Stimulated activated effector memory CD8-positive, alpha-beta T cell treated with anti-CD3 and anti-CD28 coated beads, Interleukin-12 subunit alpha, Interleukin-12 subunit beta, amount 100 ng/mL, for 72 hours (primary cell): ENCODE data around the gene ZSWIM3.
"Not testable (repeated sequence)": the region's sequence is repeated elsewhere in the genome, so short reads cannot be mapped to it uniquely, and the experiment has no call there.

Source experiments
- ATAC-seq: fragments of 150-1000 bp; cut with Tn5 transposase; 2 replicates; pipeline ENCODE4 v1.10.0; 2021
- DNase-seq, 2 donors: peaks; one replicate each; pipeline ENCODE4 v3.0.0; 2021 to 2022; ENCODE audit warnings: low spot score in 2 of 2
- H3K27ac Mint-ChIP-seq: one replicate; pipeline ENCODE4 v1.8.0; 2022; ENCODE audit warnings: mild to moderate bottlenecking, mixed read lengths
- H3K36me3 Mint-ChIP-seq: one replicate; pipeline ENCODE4 v1.8.0; 2022; ENCODE audit warnings: mild to moderate bottlenecking, mixed read lengths
- H3K4me1 Mint-ChIP-seq: one replicate; pipeline ENCODE4 v1.8.0; 2022; ENCODE audit warnings: mixed read lengths
- H3K4me3 Mint-ChIP-seq: one replicate; pipeline ENCODE4 v1.8.0; 2022; ENCODE audit warnings: mild to moderate bottlenecking, mixed read lengths
- H3K9me3 Mint-ChIP-seq: one replicate; pipeline ENCODE4 v1.8.0; 2022; ENCODE audit warnings: mixed read lengths

The ZSWIM3 gene

DNA sequence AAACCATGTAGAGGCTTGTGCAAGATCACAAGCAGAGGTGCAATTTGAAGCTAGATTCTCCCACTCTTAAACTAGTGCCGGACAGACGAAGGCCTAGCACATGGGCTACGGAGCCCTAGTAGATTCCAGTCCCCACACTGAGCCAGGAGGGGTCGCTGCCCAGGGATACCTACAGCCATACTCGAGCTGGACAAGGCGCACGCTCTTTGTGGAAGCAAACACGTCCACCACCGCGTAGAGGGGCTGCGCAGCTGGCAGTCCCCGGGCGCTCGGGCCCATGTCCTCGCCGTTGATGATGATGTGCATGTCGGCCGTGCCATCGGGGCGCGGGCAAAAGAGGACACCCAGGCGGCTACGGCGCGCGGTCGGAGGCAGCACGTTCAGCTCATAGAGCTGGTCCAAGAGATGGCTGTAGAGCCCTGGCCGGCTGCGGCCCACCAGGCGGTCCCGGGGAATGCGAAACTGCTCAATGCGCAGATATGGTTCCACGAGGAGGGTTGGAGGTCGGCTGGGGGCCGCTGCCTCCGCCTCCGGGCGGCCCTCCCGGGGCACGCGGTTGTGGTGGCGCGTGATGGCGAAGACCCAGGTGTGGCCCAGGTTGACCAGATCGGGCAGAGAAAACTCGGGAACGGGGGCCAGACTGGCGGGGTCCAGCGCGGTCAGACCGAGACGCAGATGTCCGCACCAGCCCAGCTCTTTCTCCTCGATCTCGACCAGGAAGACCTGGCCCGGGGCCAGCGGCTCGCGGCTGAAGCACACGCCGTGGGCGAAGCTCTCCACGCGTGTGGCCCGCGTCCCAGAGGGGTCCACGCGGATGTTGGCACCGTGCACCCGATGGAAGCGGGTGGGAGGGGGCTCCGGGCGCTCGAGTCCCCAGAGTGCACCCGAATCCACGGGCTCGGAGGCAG, 32.9 kb downstream of the ZSWIM3 start:
- peaks cover 43% of the 10 kb centered on the region for H3K4me1 Mint-ChIP-seq
- H3K4me3 Mint-ChIP-seq: peak overlapping the region; percentile 89
- DNase-seq: peak; percentile 12 to 61
- no peaks in the 10 kb centered on the region for H3K9me3 Mint-ChIP-seq
- H3K27ac Mint-ChIP-seq: peak overlapping the region; percentile 94
- peak; percentile 4 for ATAC-seq
- H3K36me3 Mint-ChIP-seq: peaks cover 48% of the 10 kb centered on the region

DNA sequence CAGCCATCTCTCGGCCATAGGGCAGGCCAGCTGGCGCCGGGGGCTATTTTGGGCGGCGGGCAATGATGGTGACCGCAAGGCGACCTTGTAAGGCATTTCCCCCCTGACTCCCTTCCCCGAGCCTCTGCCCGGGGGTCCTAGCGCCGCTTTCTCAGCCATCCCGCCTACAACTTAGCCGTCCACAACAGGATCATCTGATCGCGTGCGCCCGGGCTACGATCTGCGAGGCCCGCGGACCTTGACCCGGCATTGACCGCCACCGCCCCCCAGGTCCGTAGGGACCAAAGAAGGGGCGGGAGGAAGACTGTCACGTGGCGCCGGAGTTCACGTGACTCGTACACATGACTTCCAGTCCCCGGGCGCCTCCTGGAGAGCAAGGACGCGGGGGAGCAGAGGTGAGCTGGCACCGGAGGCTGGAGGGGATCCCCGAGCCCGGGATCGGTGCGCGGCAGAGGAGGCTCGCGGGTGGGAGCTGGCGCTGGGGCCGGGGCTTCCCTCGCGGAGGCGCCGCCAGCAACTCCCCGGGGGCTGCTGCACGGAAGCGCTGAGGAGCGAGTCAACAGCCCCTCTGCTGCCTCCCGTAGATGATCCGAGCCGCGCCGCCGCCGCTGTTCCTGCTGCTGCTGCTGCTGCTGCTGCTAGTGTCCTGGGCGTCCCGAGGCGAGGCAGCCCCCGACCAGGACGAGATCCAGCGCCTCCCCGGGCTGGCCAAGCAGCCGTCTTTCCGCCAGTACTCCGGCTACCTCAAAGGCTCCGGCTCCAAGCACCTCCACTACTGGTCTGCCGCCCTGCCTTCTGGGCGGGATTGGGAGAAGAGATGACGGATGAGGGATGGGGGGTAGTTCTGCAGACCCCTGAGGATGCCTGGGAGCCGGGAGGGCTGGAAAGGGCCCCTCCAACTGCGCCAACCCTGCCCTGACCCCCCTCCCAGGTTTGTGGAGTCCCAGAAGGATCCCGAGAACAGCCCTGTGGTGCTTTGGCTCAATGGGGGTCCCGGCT, 33.9 kb downstream of the ZSWIM3 start, which contains the start of the genes CTSA and NEURL2:
Gene CTSA (plus strand): TSS at position 351 of the 999 bp plus-strand sequence. CDS start 234 bp downstream, at position 585.
Gene NEURL2 (minus strand): TSS at position 224 of the 999 bp plus-strand sequence. CDS start 217 bp downstream, at position 7.
- peak; percentile 73 to 93 for DNase-seq
- Mint-ChIP-seq H3K9me3 (no peaks in the 10 kb centered on the region), H3K36me3 (peaks cover 57% of the 10 kb centered on the region), H3K4me1 (peaks cover 41% of the 10 kb centered on the region), H3K27ac (peak within 1 kb of the TSS; percentile 94), H3K4me3 (peak within 1 kb of the TSS; percentile 89)
- ATAC-seq: peak; percentile 82

- no peak for DNase-seq
- no peaks in the 10 kb centered on the region for H3K9me3 Mint-ChIP-seq
These were observed 34.8 kb downstream of the ZSWIM3 start for GRCh38 chr20:45892049-45892825.

DNA sequence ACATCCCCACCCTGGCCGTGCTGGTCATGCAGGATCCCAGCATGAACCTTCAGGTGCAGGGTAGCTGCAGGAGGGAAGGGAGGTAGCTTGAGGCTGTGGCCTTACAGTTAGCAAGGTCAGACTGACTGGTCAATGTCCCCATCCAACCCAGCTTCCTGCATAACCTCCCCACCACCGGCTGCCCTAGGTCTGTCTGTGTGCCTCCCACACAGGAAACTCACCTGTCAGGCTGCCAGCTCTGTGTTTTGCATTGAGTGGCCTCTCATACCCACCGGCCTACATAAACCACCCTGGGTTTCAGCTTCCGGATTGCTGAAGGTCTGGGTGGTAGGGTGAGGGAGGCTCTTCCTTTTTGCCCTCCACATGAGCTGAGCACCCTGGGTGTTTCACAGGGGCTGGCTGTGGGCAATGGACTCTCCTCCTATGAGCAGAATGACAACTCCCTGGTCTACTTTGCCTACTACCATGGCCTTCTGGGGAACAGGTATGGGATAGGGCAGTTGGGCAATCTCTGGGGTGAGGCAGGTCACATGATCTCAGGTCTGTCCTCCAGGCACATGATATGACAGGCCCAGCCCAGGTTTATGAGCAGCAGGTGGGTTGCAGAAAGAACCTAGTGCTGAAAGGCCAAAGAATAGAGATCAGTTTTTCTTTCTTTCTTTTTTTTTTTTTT, 35.5 kb downstream of the ZSWIM3 start:
- H3K36me3 Mint-ChIP-seq: peaks cover 68% of the 10 kb centered on the region
- H3K27ac Mint-ChIP-seq: peak overlapping the region; percentile 94
- H3K9me3 Mint-ChIP-seq: no peaks in the 10 kb centered on the region
- ATAC-seq (peak; percentile 75), DNase-seq (peak; percentile 17 to 66)
- H3K4me3 Mint-ChIP-seq: peak overlapping the region; percentile 89
- peaks cover 41% of the 10 kb centered on the region for H3K4me1 Mint-ChIP-seq

More at GRCh38 chr20:45892049-45892825, 34.8 kb downstream of the ZSWIM3 start:
- peaks cover 66% of the 10 kb centered on the region for H3K36me3 Mint-ChIP-seq
- ATAC-seq: no peak
- peaks cover 41% of the 10 kb centered on the region for H3K4me1 Mint-ChIP-seq
- peak overlapping the region; percentile 89 for H3K4me3 Mint-ChIP-seq
- H3K27ac Mint-ChIP-seq: peak overlapping the region; percentile 94

- ATAC-seq: no peak
- no peaks in the 10 kb centered on the region for H3K9me3 Mint-ChIP-seq
- DNase-seq: no peak
- peak overlapping the region; percentile 37 for H3K4me3 Mint-ChIP-seq
- peaks cover 36% of the 10 kb centered on the region for H3K4me1 Mint-ChIP-seq
- H3K27ac Mint-ChIP-seq: peak overlapping the region; percentile 55
- H3K36me3 Mint-ChIP-seq: peaks cover 76% of the 10 kb centered on the region
These were observed 36.4 kb downstream of the ZSWIM3 start for GRCh38 chr20:45893831-45894230.

GRCh38 chr20:45894797-45895196, 37.4 kb downstream of the ZSWIM3 start:
- Mint-ChIP-seq H3K4me3 (no peak overlapping the region), H3K36me3 (peaks cover 77% of the 10 kb centered on the region), H3K27ac (no peak overlapping the region), H3K4me1 (peaks cover 34% of the 10 kb centered on the region), H3K9me3 (no peaks in the 10 kb centered on the region)
- ATAC-seq (no peak), DNase-seq (no peak)

GRCh38 chr20:45896641-45897161, 39.3 kb downstream of the ZSWIM3 start:
- Mint-ChIP-seq H3K4me3 (no peak overlapping the region), H3K9me3 (no peaks in the 10 kb centered on the region), H3K27ac (no peak overlapping the region), H3K4me1 (peaks cover 25% of the 10 kb centered on the region), H3K36me3 (peaks cover 70% of the 10 kb centered on the region)
- ATAC-seq (no peak), DNase-seq (no peak)

DNA sequence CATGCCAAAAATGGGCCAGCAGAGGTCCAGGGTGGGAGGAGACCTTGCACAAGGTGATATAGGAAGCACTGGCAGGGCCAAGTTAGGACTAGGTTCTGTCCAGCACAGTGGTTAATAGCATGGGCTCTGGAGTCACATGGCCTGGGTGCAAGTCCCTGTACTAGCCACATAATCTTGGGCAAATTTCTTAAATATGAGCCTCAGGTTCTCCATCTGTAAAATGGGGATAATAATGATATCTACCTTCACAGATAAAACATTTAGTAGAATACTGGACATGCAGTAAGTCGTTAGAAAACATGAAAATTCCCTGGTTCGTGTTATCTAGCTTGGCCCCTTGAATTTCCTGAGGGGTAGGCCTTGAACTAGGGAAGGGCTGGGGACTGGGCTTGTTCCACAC, 39.9 kb downstream of the ZSWIM3 start:
- Mint-ChIP-seq H3K9me3 (no peaks in the 10 kb centered on the region), H3K4me3 (no peak overlapping the region), H3K36me3 (peaks cover 65% of the 10 kb centered on the region), H3K4me1 (peaks cover 19% of the 10 kb centered on the region), H3K27ac (peak overlapping the region; percentile 52)
- DNase-seq (no peak), ATAC-seq (no peak)

DNA sequence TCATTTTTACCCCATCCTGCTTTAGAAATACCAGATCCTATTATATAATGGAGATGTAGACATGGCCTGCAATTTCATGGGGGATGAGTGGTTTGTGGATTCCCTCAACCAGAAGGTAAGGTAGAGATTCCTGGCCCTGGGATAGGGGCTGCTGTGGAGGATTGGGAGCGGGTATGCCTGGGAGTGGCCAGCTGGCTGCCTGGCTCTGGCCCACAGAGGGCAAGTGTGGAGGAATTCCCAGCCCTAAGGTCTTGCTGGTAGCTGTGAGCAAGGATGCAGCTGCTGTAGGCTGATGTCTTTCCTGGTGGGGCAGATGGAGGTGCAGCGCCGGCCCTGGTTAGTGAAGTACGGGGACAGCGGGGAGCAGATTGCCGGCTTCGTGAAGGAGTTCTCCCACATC, 40.3 kb downstream of the ZSWIM3 start:
- Mint-ChIP-seq H3K27ac (peak overlapping the region; percentile 52), H3K4me1 (peaks cover 15% of the 10 kb centered on the region), H3K4me3 (no peak overlapping the region), H3K9me3 (no peaks in the 10 kb centered on the region), H3K36me3 (peaks cover 62% of the 10 kb centered on the region)
- no peak for DNase-seq
- no peak for ATAC-seq

GRCh38 chr20:45898285-45898684, 40.9 kb downstream of the ZSWIM3 start:
- Mint-ChIP-seq H3K27ac (no peak overlapping the region), H3K36me3 (peaks cover 59% of the 10 kb centered on the region), H3K4me3 (no peak overlapping the region), H3K9me3 (no peaks in the 10 kb centered on the region), H3K4me1 (peaks cover 9% of the 10 kb centered on the region)
- DNase-seq (no peak), ATAC-seq (no peak)

DNA sequence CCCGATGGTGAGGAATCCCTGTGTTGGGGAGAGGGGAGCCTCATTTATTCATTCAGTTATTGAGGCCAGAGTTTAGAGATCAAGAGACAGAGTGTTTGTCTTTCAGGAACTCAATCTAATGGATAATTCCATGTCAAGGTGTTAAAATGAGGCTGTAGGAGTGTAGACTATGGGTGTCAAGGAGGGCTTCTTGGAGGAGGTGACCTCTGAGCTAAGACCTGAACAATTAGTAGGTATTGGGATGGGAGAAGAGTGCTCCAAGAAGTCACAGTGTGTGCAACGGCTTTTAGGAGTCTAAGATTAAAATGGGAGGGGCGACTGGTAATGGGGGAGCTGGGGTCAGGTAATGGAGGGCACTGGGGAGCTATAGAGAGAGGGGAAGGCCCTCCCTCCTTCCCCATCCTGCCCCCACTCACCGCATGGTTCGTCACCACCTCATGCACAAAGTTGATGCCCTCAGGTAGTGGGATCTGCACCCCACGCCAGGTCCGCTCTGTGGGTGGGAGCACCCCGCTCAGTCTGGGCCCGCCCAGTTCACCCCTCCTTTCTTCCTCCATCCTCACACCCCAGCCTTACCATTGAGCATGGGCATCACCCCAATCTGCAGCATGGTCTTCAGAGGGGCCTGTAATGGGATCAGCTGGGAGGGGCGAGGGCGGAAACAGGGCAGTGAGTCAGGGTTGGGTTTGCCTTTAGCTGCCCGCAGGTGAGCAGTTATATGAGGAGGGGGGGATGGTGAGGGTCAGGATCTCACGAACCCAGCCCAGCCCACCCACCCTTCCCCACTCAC, 41.8 kb downstream of the ZSWIM3 start:
- H3K9me3 Mint-ChIP-seq: no peaks in the 10 kb centered on the region
- H3K4me1 Mint-ChIP-seq: peaks cover under 1% of the 10 kb centered on the region
- ATAC-seq: peak; percentile 32
- peaks cover 52% of the 10 kb centered on the region for H3K36me3 Mint-ChIP-seq
- H3K4me3 Mint-ChIP-seq: no peak overlapping the region
- no peak for DNase-seq
- peak overlapping the region; percentile 44 for H3K27ac Mint-ChIP-seq

- not testable (repeated sequence) for H3K4me1 Mint-ChIP-seq, H3K27ac Mint-ChIP-seq, H3K4me3 Mint-ChIP-seq, H3K9me3 Mint-ChIP-seq, ATAC-seq, DNase-seq
- H3K36me3 Mint-ChIP-seq: peaks cover 31% of the 10 kb centered on the region
These were observed 43.9 kb downstream of the ZSWIM3 start for GRCh38 chr20:45901332-45901731.

- ATAC-seq (no peak), DNase-seq (no peak)
- H3K4me3 Mint-ChIP-seq: no peak overlapping the region
- H3K4me1 Mint-ChIP-seq: no peaks in the 10 kb centered on the region
- H3K36me3 Mint-ChIP-seq: peaks cover 21% of the 10 kb centered on the region
- H3K9me3 Mint-ChIP-seq: no peaks in the 10 kb centered on the region
- no peak overlapping the region for H3K27ac Mint-ChIP-seq
These were observed 44.8 kb downstream of the ZSWIM3 start for GRCh38 chr20:45902199-45902701.
